Caco-2 (cell line): Measurements from ENCODE around the gene KLC4. TPM values are rescaled to one million over a fixed set of nuclear protein-coding genes. Genes with fewer than 3 reads are reported as not detected.

Experiments used
- BruUV-seq: library from RNA; stranded (reverse); fragments of 400-500 nt; replicated peaks from 2 replicates; lab custom pipeline; 2021; lab: Mats Ljungman, UMichigan
- CTCF ChIA-PET: fragments of 300-600 bp; sonication (Branson Sonifier 250); formaldehyde crosslinking; loops from one replicate; lab custom pipeline; 2022; ENCODE audit warnings: antibody characterized with exemption; lab: Charles Lee
- POLR2A ChIA-PET: fragments of 300-600 bp; sonication (Branson Sonifier 250); formaldehyde crosslinking; loops from one replicate; lab custom pipeline; 2022; ENCODE audit warnings: antibody characterized with exemption; lab: Charles Lee
- DNase-seq, 2 experiments: peaks; one replicate each; pipeline versions ENCODE4 v3.0.0 to v3.0.0-alpha.2; 2020 to 2022
- H3K27me3 ChIP-seq: replicated peaks from 2 replicates; pipeline ENCODE4 v1.6.0; 2011; ENCODE audit warnings: low read length; ENCODE audit not compliant: control insufficient read depth, insufficient read depth
- H3K36me3 ChIP-seq: 2 replicates; pipeline ENCODE4 v1.5.1; 2011; ENCODE audit warnings: low read length; ENCODE audit not compliant: control insufficient read depth, insufficient read depth
- H3K4me1 ChIP-seq: fragments of 250-450 bp; sonication (Bioruptor Pico); 2 replicates; pipeline ENCODE4 v1.5.1; 2020; ENCODE audit warnings: mild to moderate bottlenecking
- H3K4me3 ChIP-seq: 2 replicates; pipeline ENCODE4 v1.5.1; 2011; ENCODE audit warnings: low read depth, mild to moderate bottlenecking, control low read depth, low read length
- H3K9me3 ChIP-seq: fragments of 250-450 bp; sonication (Bioruptor Pico); 2 replicates; pipeline ENCODE4 v1.5.1; 2020; ENCODE audit warnings: mild to moderate bottlenecking, moderate library complexity
- H3K27ac Mint-ChIP-seq: one replicate; pipeline ENCODE4 v1.8.0; 2022; ENCODE audit warnings: mixed read lengths; ENCODE audit not compliant: unreplicated experiment
- H3K27me3 Mint-ChIP-seq: one replicate; pipeline ENCODE4 v1.8.0; 2022; ENCODE audit warnings: mixed read lengths; ENCODE audit not compliant: insufficient read depth, unreplicated experiment
- H3K36me3 Mint-ChIP-seq: one replicate; pipeline ENCODE4 v1.8.0; 2022; ENCODE audit warnings: mild to moderate bottlenecking, mixed read lengths; ENCODE audit not compliant: insufficient read depth, unreplicated experiment
- H3K4me1 Mint-ChIP-seq: one replicate; pipeline ENCODE4 v1.8.0; 2022; ENCODE audit warnings: low read depth, mixed read lengths; ENCODE audit not compliant: unreplicated experiment
- H3K4me3 Mint-ChIP-seq: one replicate; pipeline ENCODE4 v1.8.0; 2022; ENCODE audit warnings: mild to moderate bottlenecking, moderate library complexity, mixed read lengths; ENCODE audit not compliant: unreplicated experiment
- H3K9me3 Mint-ChIP-seq: one replicate; pipeline ENCODE4 v1.8.0; 2022; ENCODE audit warnings: mixed read lengths; ENCODE audit not compliant: unreplicated experiment
- CTCF ChIP-seq, 2 experiments: fragments of 200-600 bp in 1 of 2; IDR thresholded peaks; 1 replicate in 1 of 2; 2 replicates in 1 of 2; pipeline versions ENCODE4 v1.5.1 to v1.8.0; 2011 to 2022; ENCODE audit warnings: antibody characterized with exemption in 1 of 2, control low read depth in 1 of 2, inconsistent platforms in 1 of 2, low read depth in 1 of 2, low read length in 1 of 2, mild to moderate bottlenecking in 1 of 2, moderate library complexity in 1 of 2; ENCODE audit not compliant: insufficient read depth in 1 of 2, severe bottlenecking in 1 of 2, unreplicated experiment in 1 of 2
- intact Hi-C: fragments of 100-400 bp; cut with micrococcal nuclease; formaldehyde crosslinking; loops from one replicate; pipeline ENCODE4 v1.10.0; 2022; ENCODE audit not compliant: unreplicated experiment
- total RNA-seq: library from RNA; stranded (reverse); gene quantifications from 2 replicates; pipeline ENCODE4 v1.2.3, GENCODE V29; 2022

Gene KLC4
- total RNA-seq, 1 experiment from 2014 or later, result 47.7 TPM

- Mint-ChIP-seq H3K27me3 (no peaks in the 10 kb centered on the region), H3K4me1 (peaks cover 7% of the 10 kb centered on the region), H3K36me3 (peaks cover 6% of the 10 kb centered on the region), H3K27ac (no peak overlapping the region), H3K4me3 (no peak overlapping the region), H3K9me3 (no peaks in the 10 kb centered on the region)
- CTCF ChIA-PET, result interaction anchor here (0.7 kb wide), 1 partner anchor 38 kb away, joined by 3 read pairs; no protein-coding TSS in a partner anchor
- H3K4me3 ChIP-seq, result no peak overlapping the region
- no TSS peak for BruUV-seq
- H3K9me3 ChIP-seq, result no peaks in the 10 kb centered on the region
- no peaks in the 10 kb centered on the region for H3K27me3 ChIP-seq
- peak; percentile 62 to 66 for TF ChIP-seq CTCF (IDR thresholded peaks at IDR 0.05; ENCODE audit: insufficient read depth in 1 of 2, low read depth in 1 of 2, low read length in 1 of 2, severe bottlenecking in 1 of 2, unreplicated experiment in 1 of 2)
- peaks cover 2% of the 10 kb centered on the region for H3K36me3 ChIP-seq
- DNase-seq, result peak; percentile 59 to 64
- H3K4me1 ChIP-seq, result peaks cover 5% of the 10 kb centered on the region; the same call in 1 of the 2 replicates
- intact Hi-C loops, result loop anchor here (1.0 kb wide), 1 partner anchor 60 kb away; no protein-coding TSS in a partner anchor
- POLR2A ChIA-PET, result no interaction called here
Observed at GRCh38 chr6:43070028-43070632, 10.7 kb downstream of the KLC4 start.

GRCh38 chr6:43074847-43075669, 15.6 kb downstream of the KLC4 start:
- H3K4me1 ChIP-seq, result peaks cover 24% of the 10 kb centered on the region
- ChIA-PET CTCF (interaction anchor here (0.6 kb wide), 1 partner anchor 21 kb away, joined by 10 read pairs; no protein-coding TSS in a partner anchor), POLR2A (interaction anchor here (1.6 kb wide), 1 partner anchor 15 kb away, joined by 11 read pairs; the partner anchor contains the start of genes KLC4 and MRPL2)
- no peaks in the 10 kb centered on the region for H3K27me3 ChIP-seq
- intact Hi-C loops, result no loop called here
- peaks cover 17% of the 10 kb centered on the region for H3K4me1 Mint-ChIP-seq
- TF ChIP-seq CTCF (IDR thresholded peaks at IDR 0.05; ENCODE audit: insufficient read depth in 1 of 2, low read depth in 1 of 2, low read length in 1 of 2, severe bottlenecking in 1 of 2, unreplicated experiment in 1 of 2), result no peak
- no peaks in the 10 kb centered on the region for H3K9me3 Mint-ChIP-seq
- peaks cover 14% of the 10 kb centered on the region for H3K36me3 Mint-ChIP-seq
- no peaks in the 10 kb centered on the region for H3K27me3 Mint-ChIP-seq
- H3K4me3 Mint-ChIP-seq, result no peak overlapping the region
- H3K36me3 ChIP-seq, result peaks cover 2% of the 10 kb centered on the region; the same call in 1 of the 2 replicates
- BruUV-seq, result no TSS peak
- H3K9me3 ChIP-seq, result no peaks in the 10 kb centered on the region
- H3K4me3 ChIP-seq, result no peak overlapping the region
- no peak overlapping the region for H3K27ac Mint-ChIP-seq
- no peak for DNase-seq
